Upper lobe of right lung (tissue), 1 donor: Measurements from ENCODE around the gene NFKB2. TPM values are rescaled to one million over a fixed set of nuclear protein-coding genes. Genes with fewer than 3 reads are reported as not detected.
A peak's percentile ranks its signal among the peaks of the same experiment; 100 is the strongest.

Experiments
- ATAC-seq: fragments of 200-7000 bp; cut with Tn5 transposase; one replicate; pipeline ENCODE4 v1.9.1; 2020; ENCODE audit warnings: mild to moderate bottlenecking, moderate library complexity
- DNase-seq: peaks from one replicate; pipeline ENCODE4 v3.0.0-alpha.2; 2020
- H3K27ac ChIP-seq: fragments of 200-600 bp; one replicate; pipeline ENCODE4 v1.8.0; 2022
- H3K27me3 ChIP-seq: fragments of 200-600 bp; one replicate; pipeline ENCODE4 v1.8.0; 2022; ENCODE audit warnings: mild to moderate bottlenecking
- H3K36me3 ChIP-seq: fragments of 200-600 bp; one replicate; pipeline ENCODE4 v1.8.0; 2022
- H3K4me1 ChIP-seq: fragments of 200-600 bp; one replicate; pipeline ENCODE4 v1.8.0; 2022
- H3K4me3 ChIP-seq: fragments of 200-600 bp; one replicate; pipeline ENCODE4 v1.8.0; 2022; ENCODE audit warnings: mild to moderate bottlenecking
- H3K9me3 ChIP-seq: fragments of 200-600 bp; one replicate; pipeline ENCODE4 v1.8.0; 2022
- CTCF ChIP-seq: fragments of 200-600 bp; IDR thresholded peaks from one replicate; pipeline ENCODE4 v1.8.0; 2022; ENCODE audit warnings: antibody characterized with exemption
- intact Hi-C: fragments of 100-400 bp; cut with DNase I; formaldehyde crosslinking; loops from one replicate; pipeline ENCODE4 v1.11.0; 2022
- total RNA-seq: library from RNA; stranded (reverse); fragmentation: NEBNext Ultra II Directional; extraction: Animal tissue kit (Norgen Biotek cat#: 25700); gene quantifications from one replicate; pipeline ENCODE4 v1.2.1, GENCODE V29; 2021
- donor health status: DM: no; HTN: yes; CAD: no; lungs with severe emphysema.

The NFKB2 gene
- total RNA-seq, 1 donor from 2014 or later: 36.8 TPM

- ATAC-seq (no peak), DNase-seq (no peak)
- no peaks in the 10 kb centered on the region for H3K4me1 ChIP-seq
- no peak for TF ChIP-seq CTCF
- H3K4me3 ChIP-seq: no peak overlapping the region
- intact Hi-C loops: no loop called here
- no peaks in the 10 kb centered on the region for H3K27me3 ChIP-seq
- H3K36me3 ChIP-seq: peaks cover 97% of the 10 kb centered on the region
- H3K27ac ChIP-seq: no peak overlapping the region
- no peaks in the 10 kb centered on the region for H3K9me3 ChIP-seq
Observed at GRCh38 chr10:102367441-102367840, 28.1 kb upstream of the NFKB2 start.

DNA sequence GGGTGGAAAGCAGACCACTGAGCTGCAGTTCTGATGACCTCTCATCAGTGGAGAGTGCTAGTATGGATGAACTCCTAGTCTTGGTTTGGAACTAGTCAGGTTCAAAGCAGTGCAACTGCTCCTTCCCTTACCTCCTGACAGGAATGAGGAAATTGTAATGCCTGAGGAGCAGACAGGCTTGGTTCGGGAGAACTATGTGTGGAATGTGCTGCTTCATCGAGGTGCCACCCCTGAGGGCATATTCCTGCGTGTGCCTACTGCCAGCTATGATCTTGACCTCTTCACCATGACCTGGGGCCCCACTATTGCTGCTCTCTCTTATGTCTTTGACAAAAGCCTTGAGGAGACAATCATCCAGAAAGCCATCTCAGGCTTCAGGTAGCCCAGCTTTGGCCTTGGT is 27.4 kb upstream of the NFKB2 start:
- no peaks in the 10 kb centered on the region for H3K27me3 ChIP-seq

DNA sequence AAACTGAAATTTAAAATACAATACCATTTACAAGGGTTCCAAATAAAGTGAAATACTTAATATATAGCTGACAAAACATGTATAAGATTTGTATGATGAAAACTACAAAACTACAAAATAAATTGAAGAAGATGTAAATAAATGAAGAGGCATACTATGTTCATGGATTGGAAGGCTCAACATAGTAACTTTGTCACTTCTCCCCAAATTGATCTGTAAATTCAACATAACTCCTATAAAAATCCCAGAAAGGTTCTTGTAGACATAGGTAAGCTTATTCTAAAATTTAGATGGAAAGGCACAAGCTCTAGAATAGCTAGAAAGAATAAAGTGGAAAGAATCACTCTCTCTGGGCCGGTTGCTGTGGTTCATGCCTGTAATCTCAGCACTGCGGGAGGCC is 24.2 kb upstream of the NFKB2 start:
- intact Hi-C loops: no loop called here
- Histone ChIP-seq H3K27me3 (no peaks in the 10 kb centered on the region), H3K4me3 (no peak overlapping the region), H3K36me3 (peaks cover 100% of the 10 kb centered on the region), H3K27ac (no peak overlapping the region), H3K4me1 (no peaks in the 10 kb centered on the region), H3K9me3 (no peaks in the 10 kb centered on the region)
- ATAC-seq: no peak
- no peak for DNase-seq
- no peak for TF ChIP-seq CTCF

More for the DNA sequence above, 27.4 kb upstream of the NFKB2 start:
- H3K36me3 ChIP-seq: peaks cover 97% of the 10 kb centered on the region
- H3K4me1 ChIP-seq: no peaks in the 10 kb centered on the region
- H3K4me3 ChIP-seq: no peak overlapping the region
- H3K27ac ChIP-seq: no peak overlapping the region
- peak; percentile 88 for ATAC-seq
- no peak for TF ChIP-seq CTCF
- DNase-seq: no peak
- no peaks in the 10 kb centered on the region for H3K9me3 ChIP-seq
- intact Hi-C loops: no loop called here

GRCh38 chr10:102375250-102375649 is 20.3 kb upstream of the NFKB2 start:
- H3K36me3 ChIP-seq: peaks cover 100% of the 10 kb centered on the region
- H3K4me1 ChIP-seq: no peaks in the 10 kb centered on the region
- no peak overlapping the region for H3K4me3 ChIP-seq
- no peaks in the 10 kb centered on the region for H3K9me3 ChIP-seq
- no peaks in the 10 kb centered on the region for H3K27me3 ChIP-seq
- DNase-seq: no peak
- TF ChIP-seq CTCF: no peak
- intact Hi-C loops: no loop called here
- peak; percentile 33 for ATAC-seq
- H3K27ac ChIP-seq: no peak overlapping the region

- peaks cover 100% of the 10 kb centered on the region for H3K36me3 ChIP-seq
- intact Hi-C loops: no loop called here
- H3K27me3 ChIP-seq: no peaks in the 10 kb centered on the region
- H3K4me1 ChIP-seq: no peaks in the 10 kb centered on the region
- no peak for TF ChIP-seq CTCF
- ATAC-seq: no peak
- DNase-seq: no peak
- no peak overlapping the region for H3K27ac ChIP-seq
- no peak overlapping the region for H3K4me3 ChIP-seq
- no peaks in the 10 kb centered on the region for H3K9me3 ChIP-seq
Observed at GRCh38 chr10:102375867-102376266, 19.6 kb upstream of the NFKB2 start.

DNA sequence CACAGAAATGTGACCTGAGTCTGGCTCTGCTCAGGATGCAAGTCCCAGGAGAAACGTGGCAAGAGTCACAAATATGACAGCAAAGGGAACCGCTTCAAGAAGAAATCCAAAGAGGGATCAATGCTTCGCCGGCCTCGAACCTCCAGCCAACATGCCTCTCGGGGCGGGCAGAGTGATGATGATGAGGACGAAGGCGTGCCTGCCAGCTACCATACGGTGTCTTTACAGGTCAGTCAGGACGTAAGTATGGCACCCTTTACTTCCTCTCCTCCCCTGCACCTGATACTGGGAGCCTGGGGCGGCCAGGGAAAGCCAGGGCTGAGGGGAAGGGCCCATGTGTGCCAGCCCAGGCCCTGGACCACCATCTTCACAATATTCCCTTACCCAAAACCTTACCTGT is 18.6 kb upstream of the NFKB2 start:
- ATAC-seq (no peak), DNase-seq (no peak)
- no peak for TF ChIP-seq CTCF
- intact Hi-C loops: no loop called here
- no peak overlapping the region for H3K27ac ChIP-seq
- peaks cover 98% of the 10 kb centered on the region for H3K36me3 ChIP-seq
- no peak overlapping the region for H3K4me3 ChIP-seq
- H3K4me1 ChIP-seq: no peaks in the 10 kb centered on the region
- no peaks in the 10 kb centered on the region for H3K9me3 ChIP-seq
- no peaks in the 10 kb centered on the region for H3K27me3 ChIP-seq
